MM.1S (cell line): ENCODE data around the gene CFAP97D1.

Experiments used
- CTCF ChIP-seq: fragments of 300-600 bp; sonication (generic); IDR thresholded peaks from 2 replicates; pipeline ENCODE4 v1.5.1; 2016; ENCODE audit warnings: antibody characterized with exemption, low read length, mixed read lengths
- EZH2 ChIP-seq: fragments of 300-600 bp; sonication (generic); optimal IDR thresholded peaks from 2 replicates; pipeline ENCODE3; 2017; ENCODE audit warnings: low read depth, mild to moderate bottlenecking, antibody characterized with exemption, low read length, mixed read lengths

GRCh38 chr17:43800736-43801135 lies 20.5 kb downstream of the CFAP97D1 start:
- no peak for TF ChIP-seq EZH2
- TF ChIP-seq CTCF: no peak
